Measurements from ENCODE around the gene HDLBP. TPM values are rescaled to one million over a fixed set of nuclear protein-coding genes. Genes with fewer than 3 reads are reported as not detected.
"Not testable (repeated sequence)": the region's sequence is repeated elsewhere in the genome, so short reads cannot be mapped to it uniquely, and the experiment has no call there.

HDLBP gene
- total RNA-seq, 4 donors from 2014 or later, result 361 to 651 (median 454) TPM

DNA sequence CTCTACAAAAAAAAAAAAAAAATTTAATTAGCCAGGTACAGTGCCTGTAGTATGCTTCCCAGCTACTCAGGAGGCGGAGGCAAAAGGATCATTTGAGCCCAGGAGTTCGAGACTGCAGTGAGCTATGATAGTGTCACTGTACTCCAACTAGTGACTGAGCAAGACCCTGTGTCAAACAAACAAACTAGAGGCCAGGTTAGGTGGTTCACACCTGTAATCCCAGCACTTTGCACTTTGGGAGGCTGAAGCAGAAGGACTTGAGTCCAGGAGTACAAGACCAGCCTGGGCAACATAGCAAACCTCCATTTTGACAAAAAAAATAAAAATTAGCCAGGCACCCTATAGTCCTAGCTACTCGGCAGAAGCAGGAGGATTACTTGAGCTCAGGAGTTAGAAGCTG, 13.4 kb downstream of the HDLBP start:
- H3K36me3 ChIP-seq, result no peaks in the 10 kb centered on the region
- no peak overlapping the region for H3K27ac ChIP-seq
- TF ChIP-seq POLR2A (IDR thresholded peaks at IDR 0.05), result no peak
- TF ChIP-seq, protein P1, sequence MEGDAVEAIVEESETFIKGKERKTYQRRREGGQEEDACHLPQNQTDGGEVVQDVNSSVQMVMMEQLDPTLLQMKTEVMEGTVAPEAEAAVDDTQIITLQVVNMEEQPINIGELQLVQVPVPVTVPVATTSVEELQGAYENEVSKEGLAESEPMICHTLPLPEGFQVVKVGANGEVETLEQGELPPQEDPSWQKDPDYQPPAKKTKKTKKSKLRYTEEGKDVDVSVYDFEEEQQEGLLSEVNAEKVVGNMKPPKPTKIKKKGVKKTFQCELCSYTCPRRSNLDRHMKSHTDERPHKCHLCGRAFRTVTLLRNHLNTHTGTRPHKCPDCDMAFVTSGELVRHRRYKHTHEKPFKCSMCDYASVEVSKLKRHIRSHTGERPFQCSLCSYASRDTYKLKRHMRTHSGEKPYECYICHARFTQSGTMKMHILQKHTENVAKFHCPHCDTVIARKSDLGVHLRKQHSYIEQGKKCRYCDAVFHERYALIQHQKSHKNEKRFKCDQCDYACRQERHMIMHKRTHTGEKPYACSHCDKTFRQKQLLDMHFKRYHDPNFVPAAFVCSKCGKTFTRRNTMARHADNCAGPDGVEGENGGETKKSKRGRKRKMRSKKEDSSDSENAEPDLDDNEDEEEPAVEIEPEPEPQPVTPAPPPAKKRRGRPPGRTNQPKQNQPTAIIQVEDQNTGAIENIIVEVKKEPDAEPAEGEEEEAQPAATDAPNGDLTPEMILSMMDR (IDR thresholded peaks at IDR 0.05), result no peak
- H3K9me3 ChIP-seq, result no peaks in the 10 kb centered on the region
- H3K4me1 ChIP-seq, result peaks cover 0 to 8% (median 0%) of the 10 kb centered on the region in 4 donors
- H3K27me3 ChIP-seq, result no peaks in the 10 kb centered on the region
- H3K4me3 ChIP-seq, result no peak overlapping the region
- DNase-seq, result no peak

DNA sequence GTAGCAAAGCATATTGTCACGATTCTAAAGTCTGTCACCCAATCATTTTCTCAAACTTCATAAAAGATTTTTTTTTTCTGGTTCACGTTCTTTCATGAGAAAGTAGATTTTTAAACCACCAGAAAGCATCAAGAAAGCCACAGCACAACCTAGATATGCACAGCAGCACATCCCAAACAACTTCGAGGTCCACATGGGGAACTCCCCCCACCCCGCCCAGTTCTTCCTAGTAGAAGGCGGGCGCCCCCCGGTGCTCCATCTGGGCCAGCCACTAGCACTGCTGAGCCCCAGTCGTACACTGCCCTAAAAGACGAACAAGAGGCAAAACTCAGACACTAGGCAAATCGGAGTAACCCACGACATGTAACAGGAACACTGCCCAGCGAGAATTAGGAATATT, 15.5 kb downstream of the HDLBP start:
- Histone ChIP-seq H3K27ac (no peak overlapping the region), H3K4me3 (no peak overlapping the region), H3K9me3 (no peaks in the 10 kb centered on the region), H3K4me1 (peaks cover 0 to 8% (median 0%) of the 10 kb centered on the region in 4 donors), H3K36me3 (no peaks in the 10 kb centered on the region), H3K27me3 (no peaks in the 10 kb centered on the region)
- DNase-seq, result no peak
- TF ChIP-seq, protein P1 (IDR thresholded peaks at IDR 0.05), result no peak
- TF ChIP-seq POLR2A (IDR thresholded peaks at IDR 0.05), result no peak

DNA sequence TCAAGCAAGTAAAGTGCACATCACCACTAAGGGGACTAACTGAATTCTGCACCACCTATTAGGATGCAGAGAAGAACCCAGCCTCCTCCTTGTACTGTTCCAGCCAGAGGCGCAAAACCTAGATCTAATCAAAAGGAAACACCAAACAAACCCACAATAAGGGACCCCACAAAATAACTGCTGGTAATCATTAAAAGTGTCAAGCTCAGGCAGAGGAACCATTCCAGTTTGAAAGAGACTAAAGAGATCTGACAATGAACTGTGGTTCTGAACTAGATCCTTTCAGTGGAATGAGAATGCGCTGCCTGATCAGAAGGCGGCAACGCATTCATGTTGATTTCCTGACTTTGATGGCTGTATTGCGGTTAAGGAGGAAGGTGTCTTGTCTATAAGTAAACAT, 16.8 kb downstream of the HDLBP start:
- H3K9me3 ChIP-seq, result no peaks in the 10 kb centered on the region
- H3K27me3 ChIP-seq, result no peaks in the 10 kb centered on the region
- DNase-seq, result no peak
- peaks cover 0 to 8% (median 0%) of the 10 kb centered on the region in 4 donors for H3K4me1 ChIP-seq
- no peak overlapping the region for H3K27ac ChIP-seq
- H3K4me3 ChIP-seq, result no peak overlapping the region
- TF ChIP-seq, protein P1 (IDR thresholded peaks at IDR 0.05), result no peak
- no peak for TF ChIP-seq POLR2A (IDR thresholded peaks at IDR 0.05)
- no peaks in the 10 kb centered on the region for H3K36me3 ChIP-seq

DNA sequence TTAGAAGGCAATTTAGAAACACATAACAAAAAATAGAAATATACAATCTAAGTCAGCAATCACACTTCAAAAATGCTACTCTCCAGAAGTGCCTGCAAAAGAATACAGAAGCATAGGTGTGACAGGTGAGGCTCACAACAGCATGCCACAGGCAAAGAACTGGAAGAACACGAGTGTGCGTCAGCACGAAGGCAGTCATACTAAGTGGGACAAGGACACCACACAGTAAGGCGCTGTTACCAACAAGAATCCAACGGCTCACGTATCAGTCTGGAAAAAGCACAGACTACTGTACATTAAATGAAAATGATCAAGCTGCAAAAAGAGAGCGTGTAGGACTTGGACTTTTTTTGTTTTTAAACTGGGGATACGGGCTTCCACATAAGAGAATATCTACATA, 18.7 kb downstream of the HDLBP start:
- TF ChIP-seq, protein P1 (IDR thresholded peaks at IDR 0.05), result no peak
- TF ChIP-seq POLR2A (IDR thresholded peaks at IDR 0.05), result no peak

DNA sequence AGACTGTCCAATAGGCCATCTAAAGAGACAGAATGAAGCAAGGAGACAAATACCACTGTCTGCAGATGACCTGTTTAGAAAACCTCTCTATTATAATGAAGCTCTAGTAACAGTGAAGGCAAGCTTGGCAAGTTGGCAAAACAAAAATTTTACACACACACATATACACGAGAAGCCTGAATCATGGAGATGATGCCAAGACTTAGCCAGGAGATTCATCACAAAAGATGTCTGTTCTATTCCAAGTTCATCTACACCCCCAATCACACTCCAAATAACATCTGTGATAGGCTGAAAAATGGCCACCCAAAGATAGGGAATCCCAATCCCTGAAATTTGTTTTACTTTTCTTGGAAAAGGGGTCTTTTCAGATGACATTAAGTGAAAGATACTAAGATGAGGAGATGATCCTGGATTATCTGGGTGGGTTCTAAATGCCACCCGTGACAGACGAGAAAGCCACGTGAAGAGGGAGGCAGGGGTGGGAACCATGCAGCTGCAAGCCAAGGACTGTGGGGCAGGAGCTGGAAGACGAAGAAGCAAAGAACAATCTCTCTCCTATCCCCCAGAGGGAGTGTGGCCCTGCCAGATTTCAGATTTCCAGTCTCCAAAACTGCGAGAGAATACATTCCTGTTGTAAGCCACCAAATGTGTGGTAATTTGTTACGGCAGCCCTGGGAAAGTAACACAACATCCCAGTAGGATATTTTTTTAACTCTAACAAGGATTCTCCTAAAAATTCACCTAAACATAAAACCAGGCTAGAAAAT, 20.0 kb downstream of the HDLBP start:
- no peaks in the 10 kb centered on the region for H3K4me1 ChIP-seq
- H3K36me3 ChIP-seq, result no peaks in the 10 kb centered on the region
- H3K27me3 ChIP-seq, result no peaks in the 10 kb centered on the region
- no peak overlapping the region for H3K4me3 ChIP-seq
- TF ChIP-seq, protein P1 (IDR thresholded peaks at IDR 0.05), result no peak
- no peak overlapping the region for H3K27ac ChIP-seq
- DNase-seq, result no peak
- H3K9me3 ChIP-seq, result no peaks in the 10 kb centered on the region

More for the DNA sequence above, 18.7 kb downstream of the HDLBP start:
- H3K27ac ChIP-seq, result no peak overlapping the region
- H3K27me3 ChIP-seq, result no peaks in the 10 kb centered on the region
- H3K36me3 ChIP-seq, result no peaks in the 10 kb centered on the region
- H3K4me1 ChIP-seq, result no peaks in the 10 kb centered on the region
- no peaks in the 10 kb centered on the region for H3K9me3 ChIP-seq
- no peak overlapping the region for H3K4me3 ChIP-seq
- DNase-seq, result no peak

DNA sequence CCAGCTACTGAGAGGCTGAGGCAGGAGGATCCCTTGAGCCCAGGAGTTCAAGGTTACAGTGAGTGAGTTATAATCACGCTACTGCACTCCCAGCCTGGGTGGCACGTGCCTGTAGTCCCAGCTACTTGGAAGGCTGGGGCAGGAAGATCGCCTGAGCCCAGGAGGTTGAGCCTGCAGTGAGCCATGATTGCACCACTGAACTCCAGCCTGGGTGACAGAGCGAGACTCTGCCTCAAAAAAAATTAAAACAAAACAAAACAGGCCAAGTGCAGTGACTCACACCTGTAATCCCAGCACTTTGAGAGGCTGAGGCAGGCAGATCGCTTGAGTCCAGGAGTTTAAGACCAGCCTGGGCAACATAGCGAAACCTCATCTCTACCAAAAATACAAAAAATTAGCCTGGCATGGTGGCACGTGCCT, 22.1 kb downstream of the HDLBP start:
- DNase-seq, H3K36me3 ChIP-seq, H3K4me3 ChIP-seq, H3K4me1 ChIP-seq, H3K9me3 ChIP-seq, H3K27me3 ChIP-seq, H3K27ac ChIP-seq: not testable (repeated sequence)

All from Peyer's patch (tissue), 4 donors.